Measurements from ENCODE around the gene CAMSAP1. TPM values are rescaled to one million over a fixed set of nuclear protein-coding genes. Genes with fewer than 3 reads are reported as not detected.

The CAMSAP1 gene
- total and polyA plus RNA-seq, 2 of the 4 experiments (the other 2 are of a cell fraction) = 8.2 to 19.5 TPM

- H3K27me3 ChIP-seq (ENCODE audit: control insufficient read depth, insufficient read depth, low read length) = no peaks in the 10 kb centered on the region
- 0 out of 2 replicates have a peak overlapping the region, but pooled peaks have one; percentile 8 for H4K91ac ChIP-seq (ENCODE audit: insufficient read depth, low read depth, low read length)
- H4K20me1 ChIP-seq (ENCODE audit: insufficient read depth, low read length) = peaks cover 17% of the 10 kb centered on the region
- H2BK15ac ChIP-seq (ENCODE audit: low read depth, low read length) = no peak overlapping the region
- H3K9ac ChIP-seq (ENCODE audit: low read depth, low read length) = no peak overlapping the region; the same call in 1 of the 2 replicates
- H3K4me3 ChIP-seq (ENCODE audit: insufficient read depth, low read depth, low read length) = no peak overlapping the region
- no peak overlapping the region for H3K56ac ChIP-seq (ENCODE audit: extremely low read depth, insufficient read depth, low read length)
- H3K18ac ChIP-seq (ENCODE audit: low read depth, low read length) = no peak overlapping the region
- H3K9me1 ChIP-seq (ENCODE audit: insufficient read depth, low read length) = peaks cover 11% of the 10 kb centered on the region
- ChIA-PET CTCF (no interaction called here), POLR2A (ENCODE audit: unreplicated experiment) (no interaction called here)
- TF ChIP-seq CHD1 (IDR thresholded peaks at IDR 0.05; ENCODE audit: low read depth, low read length) = no peak
- no peak for TF ChIP-seq BHLHE40 (IDR thresholded peaks at IDR 0.05; ENCODE audit: low read depth, low read length)
- TF ChIP-seq MAFK (IDR thresholded peaks at IDR 0.05; ENCODE audit: low read depth, low read length) = no peak
- no peak for TF ChIP-seq USF2 (IDR thresholded peaks at IDR 0.05; ENCODE audit: low read depth, low read length)
- no peak for TF ChIP-seq SMC3 (IDR thresholded peaks at IDR 0.05; ENCODE audit: low read depth, low read length)
- TF ChIP-seq POLR2A (IDR thresholded peaks at IDR 0.05; ENCODE audit: low read depth, low read length) = no peak
- TF ChIP-seq ELK1 (IDR thresholded peaks at IDR 0.05; ENCODE audit: borderline replicate concordance, low read depth, low read length) = no peak
- TF ChIP-seq MXI1 (IDR thresholded peaks at IDR 0.05; ENCODE audit: borderline replicate concordance, low read depth, low read length) = no peak
- peaks cover 13 to 67% of the 10 kb centered on the region in 2 experiments; a peak in 3 of 4 replicates for H3K79me1 ChIP-seq (ENCODE audit: low read depth in 1 of 2, low read length in 2 of 2)
- peak overlapping the region; percentile 48 for H2AK9ac ChIP-seq (replicated peaks; ENCODE audit: low read depth, low read length, poor library complexity)
- H3K36me3 ChIP-seq (ENCODE audit: control insufficient read depth, insufficient read depth, low read length) = peaks cover 22% of the 10 kb centered on the region
- peak overlapping the region; percentile 69; the same call in 1 of the 2 replicates for H2BK20ac ChIP-seq (ENCODE audit: low read depth, low read length)
- no peak for ATAC-seq (ENCODE audit: low read depth)
- H3K4me2 ChIP-seq (ENCODE audit: low read depth, low read length) = no peak overlapping the region
- H3K14ac ChIP-seq (replicated peaks; ENCODE audit: low read depth, low read length) = peak overlapping the region; percentile 35
- in situ Hi-C loops (cut with MboI; ENCODE audit: low sequenced_read_pairs) = no loop called here
- peak overlapping the region; percentile 86 for H2AFZ ChIP-seq (replicated peaks; ENCODE audit: low read length, poor library complexity)
- no peak for DNase-seq
- H3K9me3 ChIP-seq (ENCODE audit: control insufficient read depth, insufficient read depth, low read length) = no peaks in the 10 kb centered on the region
- H2AK5ac ChIP-seq (ENCODE audit: low read depth, low read length) = peak overlapping the region; percentile 72
- H3K23ac ChIP-seq (ENCODE audit: low read depth, low read length) = peak overlapping the region; percentile 23; the same call in 1 of the 2 replicates
- peak overlapping the region; percentile 57; the same call in 1 of the 2 replicates for H2BK120ac ChIP-seq (ENCODE audit: low read depth, low read length)
- BruUV-seq (replicated peaks) = no TSS peak
- peak overlapping the region; percentile 71 for H3K27ac ChIP-seq (ENCODE audit: insufficient read depth, low read length)
- no peak overlapping the region for H4K5ac ChIP-seq (ENCODE audit: low read depth, low read length)
- H2BK5ac ChIP-seq (ENCODE audit: low read depth, low read length, poor library complexity, severe bottlenecking) = peak overlapping the region; percentile 76
- intact Hi-C loops (cut with micrococcal nuclease) = no loop called here
- WGBS, 2 experiments (ENCODE audit: extremely low coverage in 2 of 2, insufficient read length in 1 of 2) = 100% methylated on average over 10 of the region's 22 CpGs; no CpG with 5 or more reads in 1 of the 2 experiments
- dilution Hi-C loops (cut with HindIII; ENCODE audit: low sequenced_read_pairs, unreplicated experiment) = no loop called here
- H3K4me1 ChIP-seq (ENCODE audit: control insufficient read depth, insufficient read depth, low read length) = peaks cover 7% of the 10 kb centered on the region
- peak overlapping the region in 1 of 2 experiments; percentile 41; a peak in 1 of 4 replicates for H4K8ac ChIP-seq (ENCODE audit: low read depth in 2 of 2, low read length in 2 of 2)
- H3K4ac ChIP-seq (ENCODE audit: low read depth, low read length) = peak overlapping the region; percentile 81
Measured at GRCh38 chr9:135952664-135953206, 45.4 kb upstream of the CAMSAP1 start.

Data from IMR-90 (cell line).